GM23338 (cell line): Measurements from ENCODE around the gene RCAN1. TPM values are rescaled to one million over a fixed set of nuclear protein-coding genes. Genes with fewer than 3 reads are reported as not detected.

Source experiments
- ATAC-seq: fragments of 200-7000 bp; cut with Tn5 transposase; 3 replicates; pipeline ENCODE4 v1.9.1; 2020
- DNase-seq: peaks from one replicate; pipeline ENCODE4 v3.0.0-alpha.2; 2015; ENCODE audit warnings: low spot score
- H2AFZ ChIP-seq: fragments of 200-600 bp; sonication (generic); 2 replicates; pipeline ENCODE4 v1.8.0; 2016; ENCODE audit warnings: antibody characterized with exemption, mild to moderate bottlenecking, moderate library complexity
- H3F3A ChIP-seq: fragments of 200-600 bp; sonication (generic); replicated peaks from 2 replicates; pipeline ENCODE4 v1.8.0; 2017; ENCODE audit warnings: antibody characterized with exemption, mixed run types, low read depth
- H3K27ac ChIP-seq: fragments of 200-600 bp; sonication (generic); 2 replicates; pipeline ENCODE4 v1.6.1; 2016; ENCODE audit warnings: low read depth
- H3K27me3 ChIP-seq: fragments of 200-600 bp; sonication (generic); 2 replicates; pipeline ENCODE4 v1.8.0; 2016; ENCODE audit warnings: mild to moderate bottlenecking, mixed run types, moderate library complexity; ENCODE audit not compliant: insufficient read depth
- H3K36me3 ChIP-seq: fragments of 200-600 bp; sonication (generic); 2 replicates; pipeline ENCODE4 v1.8.0; 2016; ENCODE audit warnings: mild to moderate bottlenecking; ENCODE audit not compliant: insufficient read depth
- H3K4me1 ChIP-seq: fragments of 200-600 bp; sonication (generic); 2 replicates; pipeline ENCODE4 v1.8.0; 2016; ENCODE audit warnings: mild to moderate bottlenecking, moderate library complexity; ENCODE audit not compliant: insufficient read depth
- H3K4me2 ChIP-seq: fragments of 200-600 bp; sonication (generic); 2 replicates; pipeline ENCODE4 v1.7.1; 2017; ENCODE audit warnings: mixed run types
- H3K4me3 ChIP-seq: fragments of 200-600 bp; sonication (generic); 2 replicates; pipeline ENCODE4 v1.6.1; 2016; ENCODE audit warnings: mixed run types
- H3K79me2 ChIP-seq: fragments of 200-600 bp; sonication (generic); replicated peaks from 2 replicates; pipeline ENCODE4 v1.8.0; 2017; ENCODE audit warnings: mild to moderate bottlenecking; ENCODE audit not compliant: insufficient read depth
- H3K9me2 ChIP-seq: fragments of 200-600 bp; sonication (generic); 2 replicates; pipeline ENCODE4 v1.8.0; 2017; ENCODE audit not compliant: insufficient read depth
- H4K20me1 ChIP-seq: fragments of 200-600 bp; sonication (generic); replicated peaks from 2 replicates; pipeline ENCODE4 v1.8.0; 2017; ENCODE audit warnings: mild to moderate bottlenecking; ENCODE audit not compliant: insufficient read depth
- H3K27ac Mint-ChIP-seq: 2 replicates; pipeline ENCODE4 v1.8.0; 2020; ENCODE audit warnings: inconsistent platforms, mild to moderate bottlenecking, moderate library complexity, mixed read lengths
- H3K27me3 Mint-ChIP-seq: 3 replicates; pipeline ENCODE4 v1.8.0; 2022; ENCODE audit warnings: low read depth, mild to moderate bottlenecking, moderate library complexity, mixed read lengths, inconsistent platforms; ENCODE audit not compliant: insufficient read depth, poor library complexity
- H3K36me3 Mint-ChIP-seq: 3 replicates; pipeline ENCODE4 v1.8.0; 2021; ENCODE audit warnings: low read depth, mild to moderate bottlenecking, inconsistent platforms, moderate library complexity, mixed read lengths
- H3K4me1 Mint-ChIP-seq: 3 replicates; pipeline ENCODE4 v1.8.0; 2020; ENCODE audit warnings: mild to moderate bottlenecking, inconsistent platforms, mixed read lengths
- H3K4me3 Mint-ChIP-seq: 3 replicates; pipeline ENCODE4 v1.8.0; 2021; ENCODE audit warnings: moderate library complexity, mild to moderate bottlenecking, inconsistent platforms, mixed read lengths
- H3K9me3 Mint-ChIP-seq: 3 replicates; pipeline ENCODE4 v1.8.0; 2020; ENCODE audit warnings: moderate library complexity, mild to moderate bottlenecking, inconsistent platforms, mixed read lengths
- CREB1 ChIP-seq: fragments of 250-450 bp; sonication (Bioruptor Pico); IDR thresholded peaks from 2 replicates; pipeline ENCODE4 v1.5.0; 2020; ENCODE audit warnings: low read depth, mild to moderate bottlenecking, moderate library complexity
- EZH2 ChIP-seq: fragments of 200-600 bp; sonication (generic); IDR thresholded peaks from one replicate; pipeline ENCODE4 v1.8.0; 2017; ENCODE audit warnings: antibody characterized with exemption, mild to moderate bottlenecking, low read depth; ENCODE audit not compliant: unreplicated experiment
- EZH2phosphoT487 ChIP-seq: fragments of 200-600 bp; sonication (generic); IDR thresholded peaks from one replicate; pipeline ENCODE4 v1.8.1; 2018; ENCODE audit warnings: antibody characterized with exemption; ENCODE audit not compliant: unreplicated experiment
- JUNB ChIP-seq: IDR thresholded peaks from one replicate; pipeline ENCODE4 v1.6.1; 2016; ENCODE audit warnings: antibody characterized with exemption; ENCODE audit not compliant: unreplicated experiment
- NANOG ChIP-seq: IDR thresholded peaks from 2 replicates; pipeline ENCODE4 v1.6.1; 2016; ENCODE audit warnings: antibody characterized with exemption, borderline replicate concordance
- POLR2AphosphoS5 ChIP-seq: IDR thresholded peaks from 2 replicates; pipeline ENCODE4 v1.6.1; 2016; ENCODE audit warnings: antibody characterized with exemption, low read depth
- STAT1 ChIP-seq: IDR thresholded peaks from one replicate; pipeline ENCODE4 v1.6.1; 2016; ENCODE audit warnings: antibody characterized with exemption; ENCODE audit not compliant: unreplicated experiment
- ZNF114 ChIP-seq: fragments of 250-450 bp; sonication (Bioruptor Pico); IDR thresholded peaks from 2 replicates; pipeline ENCODE4 v1.5.0; 2020; ENCODE audit warnings: mild to moderate bottlenecking, moderate library complexity
- ZNF331 ChIP-seq: fragments of 250-450 bp; sonication (Bioruptor Pico); IDR thresholded peaks from 2 replicates; pipeline ENCODE4 v1.5.0; 2020; ENCODE audit warnings: low read depth, mild to moderate bottlenecking, moderate library complexity
- polyA plus RNA-seq: library from polyadenylated mRNA; unstranded; fragments of >200 nt; fragmentation: Nextera tagmentation; extraction: Ambion mirVana; gene quantifications from 2 replicates; pipeline ENCODE4 v1.2.1, GENCODE V29; 2016
- total RNA-seq: library from RNA; depleted of rRNA; stranded (reverse); fragments of >200 nt; shearing (Covaris generic); gene quantifications from 2 replicates; pipeline ENCODE4 v1.2.3, GENCODE V29; 2014
- TF ChIP-seq, protein P1 (sequence below), 2 experiments: fragments of 200-600 bp in 1 of 2; sonication (generic) in 1 of 2; conservative IDR thresholded peaks; 2 replicates each; pipeline versions ENCODE4 v1.5.1 to v1.6.1; 2016 to 2017; ENCODE audit warnings: antibody characterized with exemption in 2 of 2, low read depth in 2 of 2, mild to moderate bottlenecking in 2 of 2, moderate library complexity in 1 of 2
- TF ChIP-seq, protein P2 (sequence below): IDR thresholded peaks from 2 replicates; pipeline ENCODE4 v1.6.1; 2016; ENCODE audit warnings: antibody characterized with exemption
- TF ChIP-seq, protein P3 (sequence below): IDR thresholded peaks from one replicate; pipeline ENCODE4 v1.6.1; 2018; ENCODE audit warnings: antibody characterized with exemption; ENCODE audit not compliant: unreplicated experiment
- TF ChIP-seq, protein P4 (sequence below): fragments of 250-450 bp; sonication (Bioruptor Pico); IDR thresholded peaks from 2 replicates; pipeline ENCODE4 v1.5.0; 2020; ENCODE audit warnings: mild to moderate bottlenecking, moderate library complexity

The RCAN1 gene
- total and polyA plus RNA-seq, 2 experiments from 2014 or later: 3.7 to 5.2 TPM

DNA sequence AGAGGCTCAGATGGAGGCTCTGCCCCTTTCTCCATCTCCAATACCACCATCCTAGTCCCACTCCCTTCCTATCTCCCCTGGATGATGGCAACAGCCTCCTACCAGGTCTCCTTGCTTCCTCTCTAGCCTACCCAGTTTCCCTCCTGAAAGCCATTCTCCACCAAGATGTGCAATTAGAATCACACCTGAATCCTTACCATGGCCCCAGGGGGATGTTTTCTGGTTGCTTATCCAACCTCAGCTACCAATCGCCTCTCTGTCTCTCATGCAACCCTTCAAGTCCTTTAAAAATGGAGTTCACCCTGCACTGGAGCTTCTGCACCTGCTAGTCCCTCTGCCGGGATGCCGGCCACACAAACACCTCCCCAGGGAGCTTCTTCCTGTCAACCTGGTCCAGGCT lies 2.9 kb downstream of the RCAN1 start:
- DNase-seq (no peak), ATAC-seq (no peak)
- Histone ChIP-seq H4K20me1 (no peaks in the 10 kb centered on the region; the same call in 1 of the 2 replicates), H3K4me3 (no peak overlapping the region), H3K27ac (no peak overlapping the region), H3K4me2 (no peak overlapping the region), H3K27me3 (peaks cover 29% of the 10 kb centered on the region), H2AFZ (no peak overlapping the region), H3K36me3 (no peaks in the 10 kb centered on the region), H3K79me2 (no peaks in the 10 kb centered on the region), H3K4me1 (0 out of 2 replicates have a peak, but pooled peaks cover 6% of the 10 kb centered on the region), H3K9me2 (no peaks in the 10 kb centered on the region), H3F3A (no peaks in the 10 kb centered on the region)
- H3K36me3 Mint-ChIP-seq: no peaks in the 10 kb centered on the region
- no peak for TF ChIP-seq EZH2phosphoT487
- TF ChIP-seq, protein P1, sequence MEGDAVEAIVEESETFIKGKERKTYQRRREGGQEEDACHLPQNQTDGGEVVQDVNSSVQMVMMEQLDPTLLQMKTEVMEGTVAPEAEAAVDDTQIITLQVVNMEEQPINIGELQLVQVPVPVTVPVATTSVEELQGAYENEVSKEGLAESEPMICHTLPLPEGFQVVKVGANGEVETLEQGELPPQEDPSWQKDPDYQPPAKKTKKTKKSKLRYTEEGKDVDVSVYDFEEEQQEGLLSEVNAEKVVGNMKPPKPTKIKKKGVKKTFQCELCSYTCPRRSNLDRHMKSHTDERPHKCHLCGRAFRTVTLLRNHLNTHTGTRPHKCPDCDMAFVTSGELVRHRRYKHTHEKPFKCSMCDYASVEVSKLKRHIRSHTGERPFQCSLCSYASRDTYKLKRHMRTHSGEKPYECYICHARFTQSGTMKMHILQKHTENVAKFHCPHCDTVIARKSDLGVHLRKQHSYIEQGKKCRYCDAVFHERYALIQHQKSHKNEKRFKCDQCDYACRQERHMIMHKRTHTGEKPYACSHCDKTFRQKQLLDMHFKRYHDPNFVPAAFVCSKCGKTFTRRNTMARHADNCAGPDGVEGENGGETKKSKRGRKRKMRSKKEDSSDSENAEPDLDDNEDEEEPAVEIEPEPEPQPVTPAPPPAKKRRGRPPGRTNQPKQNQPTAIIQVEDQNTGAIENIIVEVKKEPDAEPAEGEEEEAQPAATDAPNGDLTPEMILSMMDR (conservative IDR thresholded peaks at IDR 0.05; ENCODE audit: low read depth in 2 of 2): no peak
- TF ChIP-seq ZNF331 (CRISPR knock-in tag): no peak
- no peak for TF ChIP-seq POLR2AphosphoS5
- TF ChIP-seq, protein P2, sequence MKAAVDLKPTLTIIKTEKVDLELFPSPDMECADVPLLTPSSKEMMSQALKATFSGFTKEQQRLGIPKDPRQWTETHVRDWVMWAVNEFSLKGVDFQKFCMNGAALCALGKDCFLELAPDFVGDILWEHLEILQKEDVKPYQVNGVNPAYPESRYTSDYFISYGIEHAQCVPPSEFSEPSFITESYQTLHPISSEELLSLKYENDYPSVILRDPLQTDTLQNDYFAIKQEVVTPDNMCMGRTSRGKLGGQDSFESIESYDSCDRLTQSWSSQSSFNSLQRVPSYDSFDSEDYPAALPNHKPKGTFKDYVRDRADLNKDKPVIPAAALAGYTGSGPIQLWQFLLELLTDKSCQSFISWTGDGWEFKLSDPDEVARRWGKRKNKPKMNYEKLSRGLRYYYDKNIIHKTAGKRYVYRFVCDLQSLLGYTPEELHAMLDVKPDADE: no peak
- TF ChIP-seq STAT1: no peak
- TF ChIP-seq CREB1 (CRISPR knock-in tag): no peak
- TF ChIP-seq, protein P3, sequence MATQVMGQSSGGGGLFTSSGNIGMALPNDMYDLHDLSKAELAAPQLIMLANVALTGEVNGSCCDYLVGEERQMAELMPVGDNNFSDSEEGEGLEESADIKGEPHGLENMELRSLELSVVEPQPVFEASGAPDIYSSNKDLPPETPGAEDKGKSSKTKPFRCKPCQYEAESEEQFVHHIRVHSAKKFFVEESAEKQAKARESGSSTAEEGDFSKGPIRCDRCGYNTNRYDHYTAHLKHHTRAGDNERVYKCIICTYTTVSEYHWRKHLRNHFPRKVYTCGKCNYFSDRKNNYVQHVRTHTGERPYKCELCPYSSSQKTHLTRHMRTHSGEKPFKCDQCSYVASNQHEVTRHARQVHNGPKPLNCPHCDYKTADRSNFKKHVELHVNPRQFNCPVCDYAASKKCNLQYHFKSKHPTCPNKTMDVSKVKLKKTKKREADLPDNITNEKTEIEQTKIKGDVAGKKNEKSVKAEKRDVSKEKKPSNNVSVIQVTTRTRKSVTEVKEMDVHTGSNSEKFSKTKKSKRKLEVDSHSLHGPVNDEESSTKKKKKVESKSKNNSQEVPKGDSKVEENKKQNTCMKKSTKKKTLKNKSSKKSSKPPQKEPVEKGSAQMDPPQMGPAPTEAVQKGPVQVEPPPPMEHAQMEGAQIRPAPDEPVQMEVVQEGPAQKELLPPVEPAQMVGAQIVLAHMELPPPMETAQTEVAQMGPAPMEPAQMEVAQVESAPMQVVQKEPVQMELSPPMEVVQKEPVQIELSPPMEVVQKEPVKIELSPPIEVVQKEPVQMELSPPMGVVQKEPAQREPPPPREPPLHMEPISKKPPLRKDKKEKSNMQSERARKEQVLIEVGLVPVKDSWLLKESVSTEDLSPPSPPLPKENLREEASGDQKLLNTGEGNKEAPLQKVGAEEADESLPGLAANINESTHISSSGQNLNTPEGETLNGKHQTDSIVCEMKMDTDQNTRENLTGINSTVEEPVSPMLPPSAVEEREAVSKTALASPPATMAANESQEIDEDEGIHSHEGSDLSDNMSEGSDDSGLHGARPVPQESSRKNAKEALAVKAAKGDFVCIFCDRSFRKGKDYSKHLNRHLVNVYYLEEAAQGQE: no peak
- TF ChIP-seq JUNB: no peak
- no peak for TF ChIP-seq EZH2
- TF ChIP-seq, protein P4, sequence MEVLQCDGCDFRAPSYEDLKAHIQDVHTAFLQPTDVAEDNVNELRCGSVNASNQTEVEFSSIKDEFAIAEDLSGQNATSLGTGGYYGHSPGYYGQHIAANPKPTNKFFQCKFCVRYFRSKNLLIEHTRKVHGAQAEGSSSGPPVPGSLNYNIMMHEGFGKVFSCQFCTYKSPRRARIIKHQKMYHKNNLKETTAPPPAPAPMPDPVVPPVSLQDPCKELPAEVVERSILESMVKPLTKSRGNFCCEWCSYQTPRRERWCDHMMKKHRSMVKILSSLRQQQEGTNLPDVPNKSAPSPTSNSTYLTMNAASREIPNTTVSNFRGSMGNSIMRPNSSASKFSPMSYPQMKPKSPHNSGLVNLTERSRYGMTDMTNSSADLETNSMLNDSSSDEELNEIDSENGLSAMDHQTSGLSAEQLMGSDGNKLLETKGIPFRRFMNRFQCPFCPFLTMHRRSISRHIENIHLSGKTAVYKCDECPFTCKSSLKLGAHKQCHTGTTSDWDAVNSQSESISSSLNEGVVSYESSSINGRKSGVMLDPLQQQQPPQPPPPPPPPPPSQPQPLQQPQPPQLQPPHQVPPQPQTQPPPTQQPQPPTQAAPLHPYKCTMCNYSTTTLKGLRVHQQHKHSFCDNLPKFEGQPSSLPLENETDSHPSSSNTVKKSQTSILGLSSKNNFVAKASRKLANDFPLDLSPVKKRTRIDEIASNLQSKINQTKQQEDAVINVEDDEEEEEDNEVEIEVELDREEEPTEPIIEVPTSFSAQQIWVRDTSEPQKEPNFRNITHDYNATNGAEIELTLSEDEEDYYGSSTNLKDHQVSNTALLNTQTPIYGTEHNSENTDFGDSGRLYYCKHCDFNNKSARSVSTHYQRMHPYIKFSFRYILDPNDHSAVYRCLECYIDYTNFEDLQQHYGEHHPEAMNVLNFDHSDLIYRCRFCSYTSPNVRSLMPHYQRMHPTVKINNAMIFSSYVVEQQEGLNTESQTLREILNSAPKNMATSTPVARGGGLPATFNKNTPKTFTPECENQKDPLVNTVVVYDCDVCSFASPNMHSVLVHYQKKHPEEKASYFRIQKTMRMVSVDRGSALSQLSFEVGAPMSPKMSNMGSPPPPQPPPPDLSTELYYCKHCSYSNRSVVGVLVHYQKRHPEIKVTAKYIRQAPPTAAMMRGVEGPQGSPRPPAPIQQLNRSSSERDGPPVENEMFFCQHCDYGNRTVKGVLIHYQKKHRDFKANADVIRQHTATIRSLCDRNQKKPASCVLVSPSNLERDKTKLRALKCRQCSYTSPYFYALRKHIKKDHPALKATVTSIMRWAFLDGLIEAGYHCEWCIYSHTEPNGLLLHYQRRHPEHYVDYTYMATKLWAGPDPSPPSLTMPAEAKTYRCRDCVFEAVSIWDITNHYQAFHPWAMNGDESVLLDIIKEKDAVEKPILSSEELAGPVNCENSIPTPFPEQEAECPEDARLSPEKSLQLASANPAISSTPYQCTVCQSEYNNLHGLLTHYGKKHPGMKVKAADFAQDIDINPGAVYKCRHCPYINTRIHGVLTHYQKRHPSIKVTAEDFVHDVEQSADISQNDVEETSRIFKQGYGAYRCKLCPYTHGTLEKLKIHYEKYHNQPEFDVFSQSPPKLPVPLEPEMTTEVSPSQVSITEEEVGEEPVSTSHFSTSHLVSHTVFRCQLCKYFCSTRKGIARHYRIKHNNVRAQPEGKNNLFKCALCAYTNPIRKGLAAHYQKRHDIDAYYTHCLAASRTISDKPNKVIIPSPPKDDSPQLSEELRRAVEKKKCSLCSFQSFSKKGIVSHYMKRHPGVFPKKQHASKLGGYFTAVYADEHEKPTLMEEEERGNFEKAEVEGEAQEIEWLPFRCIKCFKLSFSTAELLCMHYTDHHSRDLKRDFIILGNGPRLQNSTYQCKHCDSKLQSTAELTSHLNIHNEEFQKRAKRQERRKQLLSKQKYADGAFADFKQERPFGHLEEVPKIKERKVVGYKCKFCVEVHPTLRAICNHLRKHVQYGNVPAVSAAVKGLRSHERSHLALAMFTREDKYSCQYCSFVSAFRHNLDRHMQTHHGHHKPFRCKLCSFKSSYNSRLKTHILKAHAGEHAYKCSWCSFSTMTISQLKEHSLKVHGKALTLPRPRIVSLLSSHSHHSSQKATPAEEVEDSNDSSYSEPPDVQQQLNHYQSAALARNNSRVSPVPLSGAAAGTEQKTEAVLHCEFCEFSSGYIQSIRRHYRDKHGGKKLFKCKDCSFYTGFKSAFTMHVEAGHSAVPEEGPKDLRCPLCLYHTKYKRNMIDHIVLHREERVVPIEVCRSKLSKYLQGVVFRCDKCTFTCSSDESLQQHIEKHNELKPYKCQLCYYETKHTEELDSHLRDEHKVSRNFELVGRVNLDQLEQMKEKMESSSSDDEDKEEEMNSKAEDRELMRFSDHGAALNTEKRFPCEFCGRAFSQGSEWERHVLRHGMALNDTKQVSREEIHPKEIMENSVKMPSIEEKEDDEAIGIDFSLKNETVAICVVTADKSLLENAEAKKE (CRISPR knock-in tag): no peak
- no peak for TF ChIP-seq ZNF114 (CRISPR knock-in tag)
- no peak for TF ChIP-seq NANOG
- peaks cover 10% of the 10 kb centered on the region; the same call in 2 of the 3 replicates for H3K4me1 Mint-ChIP-seq
- no peak overlapping the region for H3K27ac Mint-ChIP-seq
- H3K9me3 Mint-ChIP-seq: peaks cover 3% of the 10 kb centered on the region; the same call in 2 of the 3 replicates
- no peak overlapping the region for H3K4me3 Mint-ChIP-seq
- peaks cover 26% of the 10 kb centered on the region for H3K27me3 Mint-ChIP-seq
